Measurements from ENCODE around the gene PPAN.

GRCh38 chr19:10132905-10133304 lies 26.7 kb downstream of the PPAN start:
- TF ChIP-seq CTCF (IDR thresholded peaks at IDR 0.05) = no peak
- TF ChIP-seq POLR2A (IDR thresholded peaks at IDR 0.05) = no peak

Data from tibial nerve (tissue), 3 donors.